HG02973 (cell line): ENCODE measurements around the gene AHNAK2.

ENCODE experiments used
- ATAC-seq: cut with Tn5 transposase; IDR thresholded peaks from one replicate; pipeline ENCODE4 v1.9.1; 2021; ENCODE audit warnings: moderate library complexity; ENCODE audit not compliant: unreplicated experiment

AHNAK2 gene

DNA sequence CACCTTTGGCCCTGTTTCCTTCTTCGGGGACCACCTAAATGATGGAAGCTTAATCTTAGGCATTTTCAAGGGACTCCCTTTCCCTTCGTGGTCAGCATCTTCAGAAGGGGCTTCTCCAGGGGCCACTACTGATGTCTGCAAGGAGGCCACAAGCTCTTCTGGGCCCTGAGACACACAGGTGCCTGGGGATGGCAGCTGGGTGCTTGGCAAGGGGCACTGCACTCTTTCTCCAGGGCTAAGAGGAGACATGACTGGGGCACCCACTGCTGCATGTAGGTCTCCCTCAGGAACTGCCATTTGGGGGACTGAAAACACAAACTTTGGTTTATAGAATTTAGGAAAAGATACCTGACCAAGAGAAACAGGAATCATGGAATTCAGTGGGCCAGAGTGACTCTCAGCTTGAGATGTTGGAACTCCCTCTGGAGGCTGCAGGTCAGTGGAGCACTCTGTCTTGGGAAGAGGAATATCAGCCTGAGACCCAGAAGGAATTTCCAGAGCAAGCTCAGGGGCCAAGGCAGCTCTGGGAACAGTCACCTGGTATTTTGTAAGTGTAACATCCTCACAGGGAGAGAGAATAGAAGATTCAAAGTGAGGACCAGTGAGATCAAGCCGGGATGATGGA is 37.5 kb downstream of the AHNAK2 start:
- ATAC-seq: no peak

DNA sequence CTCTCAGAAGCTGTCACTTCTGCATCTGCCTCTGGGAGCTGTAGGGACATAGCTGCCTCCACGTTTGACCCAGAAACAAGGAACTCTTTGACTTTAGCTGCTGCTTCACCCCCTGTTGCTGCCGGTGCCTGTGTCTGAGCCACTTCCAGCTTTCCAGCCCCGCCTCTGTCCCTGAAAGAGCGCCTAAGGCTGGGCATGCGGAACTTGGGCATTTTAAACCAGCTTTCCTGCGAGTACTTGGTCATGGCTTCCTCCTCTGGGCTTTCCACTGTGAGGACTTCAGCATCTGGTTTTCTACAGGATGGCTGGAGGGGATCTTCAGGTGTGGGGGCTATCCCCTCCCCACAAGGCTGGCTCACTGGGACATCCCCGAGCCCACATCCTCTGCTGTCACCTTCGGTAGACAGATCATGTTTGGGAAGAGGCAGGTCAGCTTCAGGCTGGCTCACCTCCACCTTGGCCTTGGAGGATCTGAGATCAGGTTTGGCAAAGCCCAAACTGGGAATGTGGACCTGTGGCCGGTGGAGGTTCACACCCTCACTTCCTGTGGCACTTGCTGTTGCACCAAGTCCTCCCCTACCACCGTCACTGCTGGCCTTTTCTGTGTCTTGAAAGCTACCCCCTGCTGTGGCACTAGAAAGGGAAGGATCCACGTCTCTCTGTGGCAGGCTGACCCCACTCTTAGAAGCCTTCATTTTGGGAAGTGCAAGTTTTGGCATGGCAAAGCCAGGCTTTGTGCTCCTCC is 38.3 kb downstream of the AHNAK2 start:
- ATAC-seq: no peak

GRCh38 chr14:104938960-104939359 is 39.2 kb downstream of the AHNAK2 start:
- no peak for ATAC-seq

GRCh38 chr14:104938436-104938835 is 39.7 kb downstream of the AHNAK2 start:
- no peak for ATAC-seq

DNA sequence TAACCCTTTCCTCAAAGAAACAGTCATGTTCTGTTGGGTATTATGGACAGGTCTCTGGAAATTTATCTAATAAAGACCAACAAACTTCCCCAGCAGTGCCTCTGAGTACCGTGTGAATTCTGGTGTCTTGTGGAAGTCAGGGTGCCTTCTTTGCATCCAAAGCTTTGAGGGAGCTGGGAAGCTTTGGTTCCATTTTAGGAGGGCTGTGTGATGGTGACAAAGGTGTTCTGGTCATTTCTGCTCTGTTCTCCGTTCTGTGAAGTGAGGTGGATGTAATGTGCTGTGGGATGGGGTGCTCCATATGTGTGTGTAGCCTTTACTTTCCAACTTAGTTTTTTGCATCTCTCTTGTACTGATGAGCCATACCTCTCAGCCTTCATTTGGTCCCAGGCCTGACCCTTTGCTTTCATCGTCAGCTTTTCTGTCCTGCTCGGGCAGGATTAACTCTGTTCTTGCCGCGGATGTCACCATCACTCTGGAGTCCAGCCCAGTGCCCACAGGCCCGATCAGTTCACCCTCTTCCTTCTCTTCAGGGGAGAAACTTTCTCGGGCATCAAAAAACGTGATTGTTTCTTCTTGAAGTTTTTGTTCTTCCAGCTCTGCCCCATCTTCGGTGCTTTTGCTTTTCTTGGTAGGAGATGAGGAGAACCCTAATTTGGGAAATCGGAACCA is 40.3 kb downstream of the AHNAK2 start:
- ATAC-seq: no peak

DNA sequence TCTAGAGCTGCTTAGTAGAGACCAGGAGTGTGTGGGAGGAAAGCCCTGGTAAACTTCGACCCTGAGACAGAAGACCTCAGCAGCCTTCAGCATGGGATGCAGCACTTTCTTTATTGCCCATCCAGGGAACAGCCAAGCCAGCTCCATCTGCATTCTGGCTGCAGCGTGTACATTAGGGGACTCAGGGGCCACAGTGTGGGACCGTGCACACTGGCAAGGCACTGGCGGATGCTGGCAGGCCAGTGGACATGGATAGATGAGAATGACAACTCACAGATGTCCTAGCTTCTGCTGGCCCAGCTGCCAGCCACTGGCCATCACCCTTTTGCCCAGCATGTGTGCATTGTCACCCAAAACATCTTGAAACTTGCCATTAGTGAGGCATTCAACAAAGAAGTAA is 41.0 kb downstream of the AHNAK2 start:
- no peak for ATAC-seq

GRCh38 chr14:104936361-104937155 is 41.6 kb downstream of the AHNAK2 start:
- no peak for ATAC-seq

GRCh38 chr14:104935955-104936354 is 42.2 kb downstream of the AHNAK2 start:
- ATAC-seq: no peak

DNA sequence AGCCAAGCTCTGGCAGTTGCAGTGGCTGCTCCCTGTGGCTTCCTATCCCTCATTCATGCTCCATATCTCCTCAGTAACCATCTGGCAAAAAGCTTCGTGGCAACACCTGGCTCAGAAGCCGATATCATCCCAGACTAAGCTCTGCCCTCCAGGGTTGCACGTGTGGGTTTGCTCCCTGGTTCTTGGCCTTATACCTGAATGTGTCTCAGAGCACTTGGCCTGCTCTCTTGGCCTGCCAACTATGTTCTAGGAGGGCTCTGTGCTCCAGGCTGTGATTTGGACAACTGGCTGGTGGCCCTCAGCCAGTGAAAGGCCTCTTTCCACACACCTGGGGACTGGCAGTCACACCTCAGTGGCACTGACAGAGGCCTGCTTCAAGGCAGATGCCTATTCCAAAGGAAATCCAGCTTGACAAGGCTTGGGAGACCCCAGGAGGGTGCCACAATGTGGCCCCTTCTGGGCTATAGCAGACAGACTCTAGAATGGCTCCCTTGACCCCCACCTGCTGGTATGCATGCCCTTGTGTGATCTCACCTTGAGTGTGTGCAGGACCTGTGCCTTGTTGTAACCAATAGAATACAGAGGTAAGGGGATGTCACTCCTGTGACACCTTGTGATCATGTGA is 43.0 kb downstream of the AHNAK2 start:
- no peak for ATAC-seq

GRCh38 chr14:104933746-104934733 is 44.1 kb downstream of the AHNAK2 start:
- ATAC-seq: no peak

DNA sequence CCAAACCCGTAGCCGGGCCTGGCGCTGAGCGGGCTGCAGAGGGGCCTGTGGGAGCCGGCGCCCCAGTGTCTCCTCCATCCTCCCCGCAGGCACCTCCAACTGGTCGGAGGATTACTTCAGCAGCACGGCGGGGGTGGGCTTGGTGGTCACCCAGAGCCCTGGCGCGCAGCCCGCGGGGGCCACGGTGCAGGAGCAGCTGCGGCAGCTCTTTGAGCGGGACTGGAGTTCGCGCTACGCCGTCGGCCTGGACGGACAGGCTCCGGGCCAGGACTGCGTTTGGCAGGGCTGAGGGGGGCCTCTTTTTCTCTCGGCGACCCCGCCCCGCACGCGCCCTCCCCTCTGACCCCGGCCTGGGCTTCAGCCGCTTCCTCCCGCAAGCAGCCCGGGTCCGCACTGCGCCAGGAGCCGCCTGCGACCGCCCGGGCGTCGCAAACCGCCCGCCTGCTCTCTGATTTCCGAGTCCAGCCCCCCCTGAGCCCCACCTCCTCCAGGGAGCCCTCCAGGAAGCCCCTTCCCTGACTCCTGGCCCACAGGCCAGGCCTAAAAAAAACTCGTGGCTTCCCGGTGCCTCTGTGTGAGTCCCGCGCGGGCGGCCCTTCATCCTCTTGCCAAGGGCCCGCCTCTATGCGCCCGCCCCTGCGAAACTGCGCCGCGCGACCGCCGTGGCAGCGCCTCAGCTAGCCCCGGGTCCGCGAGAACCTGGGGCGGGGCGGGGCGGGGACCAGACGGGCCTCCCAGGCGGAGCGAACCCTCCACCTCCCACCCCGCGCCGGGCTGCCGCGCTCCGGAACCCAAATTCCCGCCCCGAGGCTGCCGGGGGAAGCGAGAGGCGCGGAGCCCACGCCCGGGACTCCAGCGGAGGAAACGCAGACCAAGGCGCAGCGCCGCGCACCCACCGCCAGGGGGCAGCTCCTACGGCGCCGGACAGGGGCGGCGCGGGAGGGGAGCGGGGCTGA is 45.2 kb downstream of the AHNAK2 start:
- ATAC-seq: no peak

DNA sequence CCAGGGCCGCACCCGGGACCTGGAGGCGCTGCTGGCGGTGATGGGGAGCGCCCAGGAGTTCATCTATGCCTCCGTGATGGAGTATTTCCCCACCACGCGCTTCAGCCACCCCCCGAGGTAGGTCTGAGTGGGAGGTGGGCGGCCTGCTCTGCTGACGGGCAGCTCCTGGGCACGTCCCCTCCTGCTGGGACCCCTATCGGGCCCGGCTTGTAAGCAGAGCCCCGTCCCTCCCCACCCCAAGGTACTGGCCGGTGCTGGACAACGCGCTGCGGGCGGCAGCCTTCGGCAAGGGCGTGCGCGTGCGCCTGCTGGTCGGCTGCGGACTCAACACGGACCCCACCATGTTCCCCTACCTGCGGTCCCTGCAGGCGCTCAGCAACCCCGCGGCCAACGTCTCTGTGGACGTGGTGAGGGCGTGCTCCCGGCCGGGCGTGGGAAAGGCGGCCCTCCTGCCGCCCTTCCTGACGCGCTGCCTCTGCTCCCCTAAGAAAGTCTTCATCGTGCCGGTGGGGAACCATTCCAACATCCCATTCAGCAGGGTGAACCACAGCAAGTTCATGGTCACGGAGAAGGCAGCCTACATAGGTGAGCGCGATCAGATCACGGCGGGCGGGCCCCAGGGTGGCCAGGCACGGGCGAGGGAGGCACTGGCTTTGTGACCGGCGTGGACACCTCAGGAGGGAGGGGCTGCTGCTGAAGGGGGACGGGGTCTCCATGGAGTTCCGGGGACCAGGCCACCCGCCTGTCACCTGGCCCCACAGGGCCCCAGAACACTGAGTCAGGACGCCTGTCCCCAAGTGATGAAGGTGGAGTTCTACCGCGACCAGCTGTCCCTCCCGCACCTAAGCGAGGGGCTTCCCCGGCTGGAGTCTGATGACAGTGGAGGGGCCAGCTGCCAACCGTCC is 46.2 kb downstream of the AHNAK2 start:
- no peak for ATAC-seq

- no peak for ATAC-seq
Observed at GRCh38 chr14:104931304-104931770, 46.8 kb downstream of the AHNAK2 start.

DNA sequence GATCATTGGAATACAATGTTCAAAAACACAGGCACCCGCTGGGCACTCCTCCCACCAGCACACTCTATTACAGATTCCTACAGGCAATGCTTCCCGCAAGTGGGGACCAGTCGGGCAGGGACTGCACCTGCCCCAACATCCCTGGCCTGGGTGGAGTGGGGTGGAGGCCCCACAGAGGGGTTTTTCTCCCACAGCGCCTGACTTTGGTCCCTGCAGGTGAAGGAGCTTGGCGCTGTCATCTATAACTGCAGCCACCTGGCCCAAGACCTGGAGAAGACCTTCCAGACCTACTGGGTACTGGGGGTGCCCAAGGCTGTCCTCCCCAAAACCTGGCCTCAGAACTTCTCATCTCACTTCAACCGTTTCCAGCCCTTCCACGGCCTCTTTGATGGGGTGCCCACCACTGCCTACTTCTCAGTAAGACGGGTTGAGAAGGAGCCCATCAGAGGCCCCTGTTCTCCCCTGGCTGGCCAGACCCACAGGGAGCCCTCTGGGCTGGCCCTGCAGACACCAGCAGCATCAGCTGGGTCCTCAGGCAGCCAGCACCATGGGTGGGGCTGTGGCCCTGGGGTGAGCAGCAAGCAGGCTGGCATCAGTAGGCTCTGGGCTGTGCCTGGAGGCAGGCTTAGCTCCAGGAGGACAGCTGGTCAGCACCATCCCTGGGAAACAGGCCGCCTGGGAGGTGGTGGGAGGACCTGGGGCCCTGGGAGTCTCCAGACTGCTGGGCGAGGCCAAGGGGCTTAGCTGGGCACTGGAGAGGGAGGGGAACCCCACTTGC is 47.5 kb downstream of the AHNAK2 start:
- no peak for ATAC-seq

DNA sequence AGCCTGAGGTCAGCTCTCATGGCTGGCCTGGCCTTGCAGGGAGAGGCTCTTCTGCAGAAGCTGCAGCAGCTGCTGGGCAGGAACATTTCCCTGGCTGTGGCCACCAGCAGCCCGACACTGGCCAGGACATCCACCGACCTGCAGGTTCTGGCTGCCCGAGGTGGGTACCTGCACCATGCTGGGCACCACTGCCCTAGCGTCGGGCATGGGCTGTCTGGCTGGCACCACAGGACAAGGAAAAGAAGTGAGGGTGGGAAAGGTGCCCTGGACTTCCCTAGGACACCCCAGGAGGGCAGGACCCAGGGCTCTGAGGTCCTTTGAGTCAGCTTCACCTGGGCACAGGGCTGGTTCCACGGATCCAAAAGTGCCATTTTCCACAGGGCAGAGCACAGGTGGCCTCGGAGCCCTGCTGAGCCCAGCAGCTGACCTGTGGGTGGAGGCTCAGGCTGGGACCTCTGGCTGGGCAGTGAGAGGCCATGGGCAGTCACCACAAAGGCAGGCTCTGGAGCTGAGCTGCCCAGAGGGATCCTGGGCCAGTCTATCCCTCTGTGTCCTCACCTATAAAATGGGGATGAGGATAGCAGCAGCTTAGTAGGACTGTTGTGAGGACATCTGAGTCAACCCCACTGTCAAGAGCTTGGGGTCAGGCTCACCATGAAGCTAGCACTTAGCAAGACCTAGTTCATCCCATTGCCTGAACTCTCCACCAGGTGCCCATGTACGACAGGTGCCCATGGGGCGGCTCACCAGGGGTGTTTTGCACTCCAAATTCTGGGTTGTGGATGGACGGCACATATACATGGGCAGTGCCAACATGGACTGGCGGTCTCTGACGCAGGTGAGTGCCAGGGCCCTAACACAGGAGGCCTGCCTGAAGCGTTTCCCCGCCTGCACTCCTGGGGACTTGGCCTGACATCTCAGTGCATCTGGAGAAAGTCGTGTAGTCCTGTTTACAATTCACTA is 48.6 kb downstream of the AHNAK2 start:
- no peak for ATAC-seq
